ENCODE measurements around the gene ZNF362. TPM values are rescaled to one million over a fixed set of nuclear protein-coding genes. Genes with fewer than 3 reads are reported as not detected.

Gene ZNF362
- total RNA-seq, 1 experiment from 2014 or later: 10.8 TPM

GRCh38 chr1:33281554-33282303 lies 25.4 kb downstream of the ZNF362 start:
- H3K4me1 ChIP-seq (ENCODE audit: insufficient read depth, low read length): no peaks in the 10 kb centered on the region
- intact Hi-C loops (cut with micrococcal nuclease): no loop called here
- no peaks in the 10 kb centered on the region for H4K20me1 ChIP-seq (ENCODE audit: low read length)
- H3K4me3 ChIP-seq (ENCODE audit: low read length): no peak overlapping the region
- H3K27me3 ChIP-seq (ENCODE audit: low read length): no peaks in the 10 kb centered on the region
- ATAC-seq (no peak), DNase-seq (no peak)
- BruUV-seq (replicated peaks): no TSS peak
- no peak overlapping the region for H3K4me2 ChIP-seq (ENCODE audit: low read length)
- no peaks in the 10 kb centered on the region for H3F3A ChIP-seq (ENCODE audit: low read length, unreplicated experiment)
- ChIA-PET CTCF (no interaction called here), POLR2A (ENCODE audit: unreplicated experiment) (no interaction called here)
- H3K79me2 ChIP-seq (ENCODE audit: low read length): no peaks in the 10 kb centered on the region
- no peak overlapping the region for H3K9ac ChIP-seq (ENCODE audit: low read length)
- no peaks in the 10 kb centered on the region for H3K36me3 ChIP-seq (ENCODE audit: low read depth, low read length)
- no peak overlapping the region for H3K27ac ChIP-seq (ENCODE audit: low read length)
- TF ChIP-seq CTCF (conservative IDR thresholded peaks at IDR 0.05; ENCODE audit: low read depth, low read length) (no peak), EZH2 (IDR thresholded peaks at IDR 0.05; ENCODE audit: low read length, unreplicated experiment) (no peak), EZH2phosphoT487 (IDR thresholded peaks at IDR 0.05; ENCODE audit: borderline replicate concordance, low read length) (no peak)
- no peak overlapping the region for H2AFZ ChIP-seq (ENCODE audit: low read length)
- no peaks in the 10 kb centered on the region for H3K9me3 ChIP-seq (ENCODE audit: low read length)
- H3K9me2 ChIP-seq (replicated peaks; ENCODE audit: low read length): no peaks in the 10 kb centered on the region

GRCh38 chr1:33282791-33283190 lies 26.5 kb downstream of the ZNF362 start:
- intact Hi-C loops (cut with micrococcal nuclease): no loop called here
- CTCF ChIA-PET: no interaction called here
- no peak overlapping the region for H2AFZ ChIP-seq (ENCODE audit: low read length)

More at GRCh38 chr1:33282791-33283190, 26.5 kb downstream of the ZNF362 start:
- Histone ChIP-seq H3K36me3 (ENCODE audit: low read depth, low read length) (no peaks in the 10 kb centered on the region), H3K9me3 (ENCODE audit: low read length) (no peaks in the 10 kb centered on the region), H3K4me2 (ENCODE audit: low read length) (no peak overlapping the region), H3K27ac (ENCODE audit: low read length) (no peak overlapping the region), H3K9me2 (replicated peaks; ENCODE audit: low read length) (no peaks in the 10 kb centered on the region), H3K27me3 (ENCODE audit: low read length) (no peaks in the 10 kb centered on the region), H3F3A (ENCODE audit: low read length, unreplicated experiment) (no peaks in the 10 kb centered on the region), H3K9ac (ENCODE audit: low read length) (no peak overlapping the region), H4K20me1 (ENCODE audit: low read length) (no peaks in the 10 kb centered on the region), H3K4me1 (ENCODE audit: insufficient read depth, low read length) (no peaks in the 10 kb centered on the region), H3K4me3 (ENCODE audit: low read length) (no peak overlapping the region), H3K79me2 (ENCODE audit: low read length) (no peaks in the 10 kb centered on the region)
- no peak for ATAC-seq
- POLR2A ChIA-PET (ENCODE audit: unreplicated experiment): no interaction called here
- no peak for DNase-seq
- no TSS peak for BruUV-seq (replicated peaks)
- TF ChIP-seq CTCF (conservative IDR thresholded peaks at IDR 0.05; ENCODE audit: low read depth, low read length): no peak
- TF ChIP-seq EZH2phosphoT487 (IDR thresholded peaks at IDR 0.05; ENCODE audit: borderline replicate concordance, low read length): no peak
- no peak for TF ChIP-seq EZH2 (IDR thresholded peaks at IDR 0.05; ENCODE audit: low read length, unreplicated experiment)
